C4-2B (cell line): ENCODE results near the gene LFNG.

Experiments used
- H3K27ac ChIP-seq: fragments of 450-650 bp; 2 replicates; pipeline ENCODE4 v1.5.1; 2017
- ZFX ChIP-seq: fragments of 450-650 bp; IDR thresholded peaks from 2 replicates; pipeline ENCODE4 v1.6.1; 2017
- TF ChIP-seq, protein P1 (sequence below): fragments of 450-650 bp; conservative IDR thresholded peaks from 2 replicates; pipeline ENCODE4 v1.5.1; 2017; ENCODE audit warnings: mild to moderate bottlenecking

The LFNG gene

DNA sequence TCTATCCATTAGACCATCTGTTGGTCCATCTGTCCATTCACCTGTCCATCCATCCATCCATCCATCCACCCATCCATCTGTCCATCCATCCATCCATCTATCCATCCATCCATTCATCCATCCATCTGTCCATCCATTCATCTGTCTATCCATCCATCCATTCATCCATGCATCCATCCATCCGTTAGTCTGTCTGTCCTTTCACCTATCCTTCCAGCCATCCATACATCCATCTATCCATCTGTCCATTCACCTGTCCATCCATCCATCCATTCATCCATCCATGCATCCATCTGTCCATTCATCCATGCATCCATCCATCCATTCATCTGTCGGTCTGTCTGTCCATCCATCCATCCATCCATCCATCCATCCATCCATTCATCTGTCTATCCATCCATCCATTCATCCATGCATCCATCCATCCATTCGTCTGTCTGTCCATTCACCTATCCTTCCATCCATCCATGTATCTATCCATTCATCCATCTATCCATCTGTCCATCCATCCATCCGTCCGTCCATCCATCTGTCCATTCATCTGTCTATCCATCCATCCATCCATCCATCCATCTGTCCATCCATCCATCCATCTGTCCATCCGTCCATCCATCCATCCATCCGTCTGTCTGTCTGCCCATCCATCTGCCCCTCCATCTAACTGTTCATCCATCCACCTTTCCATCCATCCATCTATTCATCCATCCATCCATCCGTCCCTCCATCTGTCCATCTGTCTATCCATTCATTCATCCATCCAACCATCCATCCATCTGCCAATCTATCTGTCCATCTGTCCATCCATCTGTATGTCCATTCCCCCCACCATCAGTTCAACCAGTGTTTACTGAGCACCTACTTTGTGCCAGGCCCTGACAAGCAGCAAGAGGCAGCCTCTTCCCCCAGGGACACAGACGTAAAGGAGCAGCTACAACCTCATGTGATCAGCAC, 4.8 kb upstream of the LFNG start:
- H3K27ac ChIP-seq, result no peak overlapping the region
- TF ChIP-seq, protein P1, sequence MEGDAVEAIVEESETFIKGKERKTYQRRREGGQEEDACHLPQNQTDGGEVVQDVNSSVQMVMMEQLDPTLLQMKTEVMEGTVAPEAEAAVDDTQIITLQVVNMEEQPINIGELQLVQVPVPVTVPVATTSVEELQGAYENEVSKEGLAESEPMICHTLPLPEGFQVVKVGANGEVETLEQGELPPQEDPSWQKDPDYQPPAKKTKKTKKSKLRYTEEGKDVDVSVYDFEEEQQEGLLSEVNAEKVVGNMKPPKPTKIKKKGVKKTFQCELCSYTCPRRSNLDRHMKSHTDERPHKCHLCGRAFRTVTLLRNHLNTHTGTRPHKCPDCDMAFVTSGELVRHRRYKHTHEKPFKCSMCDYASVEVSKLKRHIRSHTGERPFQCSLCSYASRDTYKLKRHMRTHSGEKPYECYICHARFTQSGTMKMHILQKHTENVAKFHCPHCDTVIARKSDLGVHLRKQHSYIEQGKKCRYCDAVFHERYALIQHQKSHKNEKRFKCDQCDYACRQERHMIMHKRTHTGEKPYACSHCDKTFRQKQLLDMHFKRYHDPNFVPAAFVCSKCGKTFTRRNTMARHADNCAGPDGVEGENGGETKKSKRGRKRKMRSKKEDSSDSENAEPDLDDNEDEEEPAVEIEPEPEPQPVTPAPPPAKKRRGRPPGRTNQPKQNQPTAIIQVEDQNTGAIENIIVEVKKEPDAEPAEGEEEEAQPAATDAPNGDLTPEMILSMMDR, result no peak
- TF ChIP-seq ZFX, result no peak

DNA sequence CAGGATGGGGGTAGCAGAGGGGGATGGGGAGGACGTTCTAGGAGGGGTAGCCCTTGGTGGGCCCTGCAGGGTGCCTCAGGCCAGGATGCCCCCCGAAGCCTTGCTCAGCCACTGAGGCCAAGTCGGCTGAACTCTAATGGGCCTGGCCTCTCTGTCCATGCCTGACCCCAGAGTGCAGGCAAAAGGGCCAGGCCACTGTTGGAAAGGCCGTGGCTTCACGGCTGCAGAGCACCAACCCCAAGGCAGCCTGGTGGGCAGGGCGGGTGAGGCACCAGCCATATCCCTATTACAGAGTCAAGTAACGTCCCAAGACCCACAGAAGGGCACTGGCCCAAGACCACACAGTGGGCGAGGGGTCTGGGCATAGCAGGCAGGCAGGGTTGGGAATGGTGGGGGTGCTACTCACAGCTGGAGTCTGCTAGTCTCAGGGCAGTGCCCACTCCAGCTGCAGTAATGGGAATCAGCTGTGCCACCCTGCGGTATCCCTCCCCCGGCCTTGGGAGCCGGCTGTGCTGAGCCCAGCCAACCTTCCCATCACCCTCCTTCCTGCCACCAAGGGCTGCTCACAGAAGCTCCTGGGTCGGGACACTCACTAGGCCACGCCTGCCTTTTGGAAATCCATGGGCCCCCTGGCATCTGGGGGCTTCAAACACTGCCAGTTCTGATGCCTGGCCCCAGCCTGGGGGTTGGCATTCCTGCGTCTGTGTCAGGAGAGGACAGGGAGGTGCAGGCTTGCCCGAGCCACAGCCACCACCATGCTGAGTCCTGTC, 4.0 kb upstream of the LFNG start:
- no peak for TF ChIP-seq ZFX
- TF ChIP-seq, protein P1, result no peak
- no peak overlapping the region for H3K27ac ChIP-seq

DNA sequence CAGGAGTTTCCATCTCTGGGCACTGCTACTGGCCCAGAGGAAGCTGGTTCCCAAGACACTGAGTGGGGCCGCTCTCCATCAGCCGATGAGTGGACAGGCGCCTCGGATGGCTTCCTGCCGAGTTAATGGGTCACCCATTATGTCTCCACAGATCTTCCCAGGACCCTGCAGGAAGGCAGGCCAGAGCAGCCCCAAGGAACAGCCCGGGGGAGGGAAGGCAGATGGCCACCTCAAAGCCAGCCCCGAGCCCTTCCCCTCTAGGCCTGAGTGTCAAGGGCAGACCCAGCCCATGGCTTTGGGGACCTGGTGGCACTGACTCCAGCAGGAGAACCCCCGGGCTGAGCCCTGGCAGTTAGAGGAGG, 3.4 kb upstream of the LFNG start:
- no peak overlapping the region; the same call in 1 of the 2 replicates for H3K27ac ChIP-seq
- TF ChIP-seq, protein P1, result no peak
- no peak for TF ChIP-seq ZFX

DNA sequence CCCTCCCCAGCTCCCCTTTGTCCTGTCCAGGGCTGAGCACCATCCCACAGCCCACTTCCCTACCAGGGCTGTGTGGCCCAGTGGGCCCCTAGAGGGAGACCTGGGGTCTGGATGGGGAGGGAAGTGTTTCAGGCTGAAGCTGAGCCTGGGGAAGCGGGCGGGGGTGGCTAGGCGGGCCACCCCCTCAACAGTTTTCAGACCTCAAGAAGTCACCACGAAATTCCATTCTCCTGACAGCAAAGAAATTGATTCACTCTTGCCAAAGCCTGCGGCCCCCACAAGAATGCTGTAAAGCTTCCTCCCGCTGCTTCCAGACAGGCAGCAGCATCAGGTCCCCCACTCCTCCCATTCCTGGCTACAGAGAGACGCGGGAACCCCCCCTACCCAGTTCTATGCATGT, 2.5 kb upstream of the LFNG start:
- no peak overlapping the region; the same call in 1 of the 2 replicates for H3K27ac ChIP-seq
- TF ChIP-seq, protein P1, result no peak
- TF ChIP-seq ZFX, result no peak

DNA sequence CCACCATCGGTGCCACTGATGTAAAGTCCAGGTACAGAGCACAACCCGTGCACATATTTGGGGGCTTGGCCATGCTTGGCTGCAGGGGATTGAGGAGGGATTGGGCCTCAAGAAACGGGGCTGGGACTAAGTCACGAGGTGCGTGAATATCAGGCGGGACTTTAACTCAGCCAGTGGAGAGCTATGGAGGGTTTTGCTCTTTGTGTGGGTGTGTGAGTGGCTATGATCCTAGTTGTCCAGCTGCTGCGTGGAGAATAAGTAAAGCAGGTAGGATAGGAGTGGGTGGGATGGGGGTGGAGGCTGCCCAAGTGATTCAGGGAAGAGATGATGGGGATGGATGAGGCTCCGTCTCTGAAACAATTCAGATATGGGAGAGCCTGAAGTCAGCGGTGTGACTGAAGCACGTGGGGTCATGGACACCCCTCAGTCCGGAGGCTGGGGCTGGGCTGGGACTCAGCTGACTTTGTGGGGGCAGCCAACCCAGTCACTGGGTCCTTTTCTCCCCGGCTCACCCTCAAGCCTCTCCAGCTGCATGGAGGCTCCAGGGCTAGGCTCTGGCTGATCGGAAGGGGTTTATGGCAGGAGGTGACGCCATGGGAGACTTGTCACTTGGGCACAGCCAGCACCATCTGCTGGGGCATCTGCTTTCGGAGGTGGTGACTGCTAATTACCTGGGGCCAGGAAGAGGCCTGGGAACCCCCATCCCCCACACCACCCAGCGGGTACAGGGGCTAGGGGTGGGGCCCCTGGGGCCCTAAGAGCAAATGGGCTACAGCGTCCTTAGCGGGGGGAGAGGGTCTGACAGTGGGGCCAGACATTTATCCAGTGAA, 1.7 kb upstream of the LFNG start:
- TF ChIP-seq ZFX, result no peak
- TF ChIP-seq, protein P1, result no peak
- H3K27ac ChIP-seq, result peak overlapping the region; percentile 79; the same call in 1 of the 2 replicates

DNA sequence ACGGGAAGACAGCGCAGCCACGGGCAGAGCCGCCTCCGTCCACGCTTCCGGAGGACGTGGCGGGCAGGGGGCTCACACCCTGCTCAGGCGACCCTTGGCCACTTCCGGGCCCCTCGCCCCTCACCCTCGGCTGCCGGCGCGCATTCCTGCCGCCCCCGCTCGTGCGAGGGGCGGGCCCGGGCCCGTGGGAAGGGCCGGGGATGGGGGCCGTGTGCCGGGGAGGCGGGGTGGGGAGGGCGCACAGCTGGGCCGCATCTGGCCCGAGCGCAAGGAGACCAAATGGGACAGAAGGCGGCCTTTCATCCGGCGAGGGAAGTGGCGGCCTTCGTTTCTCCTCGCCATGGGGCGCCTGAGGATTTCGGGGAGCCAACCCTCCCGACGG, 846 bp upstream of the LFNG start:
- TF ChIP-seq, protein P1, result no peak
- no peak for TF ChIP-seq ZFX
- peak overlapping the region; percentile 79 for H3K27ac ChIP-seq
